GM06990 (cell line): ENCODE data around the gene RFLNA.

Source experiments
- DNase-seq: peaks from one replicate; pipeline ENCODE4 v3.0.0-alpha.2; 2011; ENCODE audit not compliant: insufficient read length; ENCODE audit errors: extremely low read depth
- H3K27me3 ChIP-seq: replicated peaks from 2 replicates; pipeline ENCODE4 v1.6.0; 2011; ENCODE audit warnings: low read length; ENCODE audit not compliant: control insufficient read depth, insufficient read depth
- H3K36me3 ChIP-seq: 2 replicates; pipeline ENCODE4 v1.5.1; 2011; ENCODE audit warnings: low read length; ENCODE audit not compliant: control insufficient read depth, insufficient read depth
- H3K4me3 ChIP-seq: replicated peaks from 2 replicates; pipeline ENCODE4 v1.5.1; 2011; ENCODE audit warnings: low read depth, mild to moderate bottlenecking, control low read depth, low read length
- TF ChIP-seq, protein P1 (sequence below): IDR thresholded peaks from 2 replicates; pipeline ENCODE4 v1.5.1; 2011; ENCODE audit warnings: low read length, control low read depth, mild to moderate bottlenecking, inconsistent platforms; ENCODE audit not compliant: insufficient read depth, poor library complexity, severe bottlenecking

Gene RFLNA

DNA sequence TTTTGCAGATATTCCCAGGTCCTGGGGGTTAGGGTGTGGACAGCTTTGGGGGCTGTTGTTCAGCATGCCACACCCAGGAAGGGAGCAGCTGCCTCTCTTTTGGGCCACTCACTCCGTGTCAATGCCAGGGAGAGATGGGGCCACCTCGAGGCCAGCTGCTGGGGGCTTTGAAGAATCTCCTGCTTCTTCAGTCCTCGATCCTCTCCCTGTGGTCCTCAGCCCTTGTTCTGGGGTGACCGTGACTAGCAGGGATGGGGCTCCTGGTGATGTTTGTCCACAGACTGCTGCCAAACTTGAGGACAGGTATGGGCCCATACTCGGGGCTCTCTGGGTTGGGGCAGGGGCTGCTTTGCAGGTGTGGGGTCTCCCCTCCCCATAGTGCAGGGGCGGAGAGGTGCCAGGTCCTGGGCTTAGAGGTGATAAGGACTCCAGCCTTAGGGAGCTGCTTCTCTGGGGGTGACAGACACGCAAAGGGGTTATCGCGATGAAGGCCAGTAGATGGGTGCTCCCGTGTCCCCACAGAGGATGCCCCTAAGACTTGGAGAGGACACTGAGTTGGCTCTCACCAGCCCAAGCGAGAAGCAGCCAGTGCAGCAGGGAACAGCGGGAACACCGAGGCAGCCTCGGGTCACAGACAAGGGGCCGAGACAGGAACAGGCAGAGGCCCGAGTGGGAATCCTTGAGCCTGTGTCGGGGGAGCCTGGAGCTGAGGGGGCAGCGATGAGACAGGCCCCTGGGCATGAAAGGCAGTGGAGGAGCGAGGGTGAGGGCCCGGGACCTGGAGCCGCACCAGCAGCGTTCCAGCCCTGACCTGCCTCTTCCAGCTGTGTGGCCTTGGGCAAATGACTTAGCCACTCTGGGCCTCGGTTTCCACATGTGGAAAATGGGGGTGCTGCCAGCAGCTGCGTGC lies 11.1 kb downstream of the RFLNA start:
- Histone ChIP-seq H3K36me3 (no peaks in the 10 kb centered on the region), H3K4me3 (no peak overlapping the region), H3K27me3 (no peaks in the 10 kb centered on the region)
- TF ChIP-seq, protein P1, sequence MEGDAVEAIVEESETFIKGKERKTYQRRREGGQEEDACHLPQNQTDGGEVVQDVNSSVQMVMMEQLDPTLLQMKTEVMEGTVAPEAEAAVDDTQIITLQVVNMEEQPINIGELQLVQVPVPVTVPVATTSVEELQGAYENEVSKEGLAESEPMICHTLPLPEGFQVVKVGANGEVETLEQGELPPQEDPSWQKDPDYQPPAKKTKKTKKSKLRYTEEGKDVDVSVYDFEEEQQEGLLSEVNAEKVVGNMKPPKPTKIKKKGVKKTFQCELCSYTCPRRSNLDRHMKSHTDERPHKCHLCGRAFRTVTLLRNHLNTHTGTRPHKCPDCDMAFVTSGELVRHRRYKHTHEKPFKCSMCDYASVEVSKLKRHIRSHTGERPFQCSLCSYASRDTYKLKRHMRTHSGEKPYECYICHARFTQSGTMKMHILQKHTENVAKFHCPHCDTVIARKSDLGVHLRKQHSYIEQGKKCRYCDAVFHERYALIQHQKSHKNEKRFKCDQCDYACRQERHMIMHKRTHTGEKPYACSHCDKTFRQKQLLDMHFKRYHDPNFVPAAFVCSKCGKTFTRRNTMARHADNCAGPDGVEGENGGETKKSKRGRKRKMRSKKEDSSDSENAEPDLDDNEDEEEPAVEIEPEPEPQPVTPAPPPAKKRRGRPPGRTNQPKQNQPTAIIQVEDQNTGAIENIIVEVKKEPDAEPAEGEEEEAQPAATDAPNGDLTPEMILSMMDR, result no peak
- no peak for DNase-seq

DNA sequence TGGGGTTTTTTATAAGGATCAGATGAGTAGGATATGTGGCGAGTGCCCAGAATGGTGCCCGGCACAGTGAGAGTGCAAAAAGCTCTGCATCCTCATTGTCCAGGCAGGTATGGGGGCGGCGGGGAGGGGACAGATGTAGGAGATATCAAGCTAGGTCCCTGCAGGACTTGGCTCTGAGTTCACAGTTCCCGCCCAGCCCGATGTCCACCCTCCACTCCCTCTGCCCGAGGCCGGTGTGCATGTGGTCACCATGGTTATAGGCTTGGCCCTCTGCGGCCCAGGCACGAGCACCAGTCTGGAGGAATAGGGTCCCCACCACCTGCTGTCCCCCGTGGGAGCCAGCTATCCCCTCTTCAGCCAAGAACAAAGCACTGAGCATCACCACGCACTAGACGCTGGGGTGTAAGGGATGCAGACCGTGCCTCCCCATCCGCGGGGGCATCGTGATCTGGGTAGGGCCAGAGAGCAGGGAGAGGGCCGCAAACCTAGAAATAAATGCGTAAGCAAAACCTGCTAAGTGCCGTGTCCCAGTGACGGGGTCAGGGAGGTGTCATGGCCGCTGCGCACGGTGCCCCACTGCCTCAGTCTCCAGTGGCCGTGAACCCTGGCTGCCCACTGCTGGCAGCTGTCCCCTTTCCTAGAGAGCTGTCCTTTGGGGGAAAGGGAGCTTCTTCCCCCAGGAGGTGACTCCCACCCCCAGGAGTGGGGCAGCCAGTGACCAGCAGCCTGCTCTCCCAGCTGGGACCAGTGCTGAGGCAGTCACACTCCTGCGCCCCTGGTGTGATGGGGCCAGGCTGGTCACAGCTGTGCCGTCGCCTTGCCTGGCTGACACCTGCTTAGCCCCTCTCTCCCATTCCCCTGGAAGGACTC lies 12.0 kb downstream of the RFLNA start:
- H3K4me3 ChIP-seq, result no peak overlapping the region
- no peaks in the 10 kb centered on the region for H3K36me3 ChIP-seq
- no peak for DNase-seq
- H3K27me3 ChIP-seq, result no peaks in the 10 kb centered on the region
- TF ChIP-seq, protein P1, result no peak

DNA sequence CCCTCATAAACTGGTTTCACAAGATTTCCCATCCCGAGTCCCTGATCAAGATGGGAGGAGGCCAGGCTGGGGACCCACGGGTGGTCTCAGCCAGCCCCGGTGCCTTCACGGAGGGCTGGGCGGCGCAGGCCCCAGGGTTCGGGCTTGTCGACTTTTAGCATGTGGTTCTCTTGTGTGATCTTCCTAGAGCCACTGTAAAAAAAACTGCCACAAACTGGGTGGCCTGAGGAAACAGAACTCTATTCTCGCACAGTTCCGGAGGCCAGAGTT lies 12.6 kb downstream of the RFLNA start:
- DNase-seq, result no peak
- Histone ChIP-seq H3K27me3 (no peaks in the 10 kb centered on the region), H3K4me3 (no peak overlapping the region), H3K36me3 (no peaks in the 10 kb centered on the region)
- TF ChIP-seq, protein P1, result no peak

DNA sequence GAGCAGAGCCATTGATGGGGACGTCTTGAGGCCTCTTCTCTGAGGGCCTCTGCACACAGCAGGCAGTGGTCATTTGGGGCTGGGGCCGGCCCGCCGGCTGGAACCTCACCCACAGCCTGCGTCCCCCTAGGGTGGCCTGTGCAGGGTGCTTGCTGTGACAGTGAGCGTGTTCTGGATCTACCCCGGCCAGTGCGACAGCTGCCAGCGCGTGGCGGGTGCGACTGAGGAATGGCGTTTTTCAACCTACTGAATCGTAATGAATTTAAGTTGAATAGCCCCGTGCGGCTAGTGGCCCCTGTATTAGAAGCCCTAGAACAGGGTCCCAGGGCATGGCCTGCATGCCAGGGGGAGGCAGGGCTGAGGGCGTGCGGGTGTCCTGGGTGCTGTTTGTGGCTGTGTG lies 13.8 kb downstream of the RFLNA start:
- Histone ChIP-seq H3K27me3 (no peaks in the 10 kb centered on the region), H3K36me3 (no peaks in the 10 kb centered on the region), H3K4me3 (no peak overlapping the region)
- no peak for DNase-seq
- TF ChIP-seq, protein P1, result no peak

DNA sequence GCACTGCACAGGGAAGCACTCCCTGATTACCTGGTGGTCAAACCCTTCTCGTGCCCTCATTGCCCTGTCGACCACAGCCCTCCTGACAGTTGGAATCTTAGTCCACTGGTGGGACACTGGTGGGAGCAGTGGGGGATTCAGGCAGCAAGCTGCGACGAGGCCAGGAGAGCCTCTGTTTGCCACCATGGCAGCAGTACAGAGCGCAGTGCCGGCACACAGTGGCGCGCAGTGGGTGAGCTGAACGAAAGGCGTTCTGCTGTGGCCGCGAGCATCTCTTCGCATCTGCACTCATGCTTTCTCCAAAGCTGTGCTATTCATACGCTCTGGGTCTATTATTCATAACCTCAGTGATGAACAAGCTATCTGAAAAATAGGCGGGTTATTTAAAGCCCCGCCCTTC lies 14.3 kb downstream of the RFLNA start:
- H3K4me3 ChIP-seq, result no peak overlapping the region
- no peak for DNase-seq
- H3K36me3 ChIP-seq, result no peaks in the 10 kb centered on the region
- TF ChIP-seq, protein P1, result no peak
- no peaks in the 10 kb centered on the region for H3K27me3 ChIP-seq
